ENCODE results near the gene HSPA12B. TPM values are rescaled to one million over a fixed set of nuclear protein-coding genes. Genes with fewer than 3 reads are reported as not detected.
A peak's percentile ranks its signal among the peaks of the same experiment; 100 is the strongest.
"Not testable (repeated sequence)": the region's sequence is repeated elsewhere in the genome, so short reads cannot be mapped to it uniquely, and the experiment has no call there.

HSPA12B gene
- total RNA-seq, 1 experiment from 2014 or later = 0.21 TPM

- in situ Hi-C loops (cut with HindIII; ENCODE audit: low pct_unique_long_range_greater_than_20kb, low sequenced_read_pairs) = no loop called here
- no peak for DNase-seq (ENCODE audit: low read depth, low spot score)
Observed at GRCh38 chr20:3787324-3788014, 55.0 kb downstream of the HSPA12B start.

DNA sequence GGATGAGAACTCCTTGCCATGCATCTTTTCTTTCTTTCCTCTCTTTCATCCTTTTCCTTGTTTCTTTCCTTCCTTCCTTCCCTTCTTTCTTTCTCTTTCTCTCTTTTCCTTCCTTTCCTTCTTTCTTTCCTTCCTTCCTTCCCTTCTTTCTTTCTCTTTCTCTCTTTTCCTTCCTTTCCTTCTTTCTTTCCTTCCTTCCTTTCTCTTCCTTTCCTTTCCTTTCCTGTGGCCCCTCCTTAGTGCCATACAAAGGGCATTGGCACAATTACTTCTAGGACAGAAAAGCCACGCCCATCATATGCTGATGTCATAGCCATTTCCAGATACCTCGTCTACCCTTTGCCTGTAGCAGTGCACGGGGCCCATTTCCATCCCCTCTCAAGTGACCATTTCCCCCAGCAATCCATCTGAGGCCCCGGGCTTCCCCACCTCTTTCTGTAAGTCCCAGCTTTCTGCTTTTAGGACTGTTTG, 56.2 kb downstream of the HSPA12B start:
- DNase-seq (ENCODE audit: low read depth, low spot score) = peak; percentile 78
- in situ Hi-C loops (cut with HindIII; ENCODE audit: low pct_unique_long_range_greater_than_20kb, low sequenced_read_pairs) = no loop called here

- DNase-seq (ENCODE audit: low read depth, low spot score); in situ Hi-C loops (cut with HindIII; ENCODE audit: low pct_unique_long_range_greater_than_20kb, low sequenced_read_pairs): not testable (repeated sequence)
Observed at GRCh38 chr20:3789201-3789600, 56.7 kb downstream of the HSPA12B start.

- in situ Hi-C loops (cut with HindIII; ENCODE audit: low pct_unique_long_range_greater_than_20kb, low sequenced_read_pairs); DNase-seq (ENCODE audit: low read depth, low spot score): not testable (repeated sequence)
Observed at GRCh38 chr20:3794168-3794567, 61.7 kb downstream of the HSPA12B start.

- in situ Hi-C loops (cut with HindIII; ENCODE audit: low pct_unique_long_range_greater_than_20kb, low sequenced_read_pairs) = no loop called here
- DNase-seq (ENCODE audit: low read depth, low spot score) = no peak
Observed at GRCh38 chr20:3794701-3795420, 62.4 kb downstream of the HSPA12B start.

DNA sequence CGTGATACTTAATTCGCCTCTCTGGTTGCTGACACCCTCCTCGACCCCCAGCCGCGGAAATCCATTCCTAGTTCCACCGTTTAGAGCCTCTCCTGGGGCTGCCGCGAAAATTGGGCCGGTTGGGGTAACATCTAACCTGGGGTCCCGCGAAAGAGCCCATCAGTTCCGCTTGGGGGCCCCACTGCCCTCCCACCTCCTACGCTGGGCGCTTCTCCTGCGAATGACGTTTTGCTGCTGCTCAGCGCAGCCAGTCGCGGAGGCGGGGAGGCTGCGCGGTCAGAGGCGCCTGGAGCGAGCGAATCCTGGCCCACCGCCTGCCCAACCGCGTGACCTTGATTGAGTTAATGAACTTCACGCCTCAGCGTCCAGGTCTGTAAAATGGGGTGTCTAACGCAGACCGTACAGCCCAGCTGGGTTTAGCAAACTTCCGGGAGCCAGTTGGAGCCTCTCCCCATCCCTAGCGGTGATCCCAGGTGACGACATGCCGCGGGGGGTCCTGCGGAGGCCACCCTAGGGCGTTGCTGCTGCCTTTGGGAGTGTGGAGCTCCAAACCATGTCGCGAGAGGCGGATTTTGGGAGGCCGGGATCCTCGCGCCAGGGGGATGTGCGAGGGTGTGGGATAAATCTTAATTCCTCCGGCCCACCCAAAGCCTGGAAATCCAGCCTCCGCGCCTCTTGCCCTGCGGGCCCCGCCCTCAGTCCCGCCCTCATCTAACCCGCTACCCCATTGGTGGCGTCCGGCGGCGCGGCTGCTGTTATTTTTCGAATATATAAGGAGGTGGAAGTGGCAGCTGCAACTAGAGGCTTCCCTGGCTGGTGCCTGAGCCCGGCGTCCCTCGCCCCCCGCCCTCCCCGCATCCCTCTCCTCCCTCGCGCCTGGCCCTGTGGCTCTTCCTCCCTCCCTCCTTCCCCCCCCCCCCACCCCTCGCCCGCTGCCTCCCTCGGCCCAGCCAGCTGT, 63.3 kb downstream of the HSPA12B start, which contains the start of gene CDC25B:
Gene CDC25B (plus strand): TSS at position 800 of the 958 bp plus-strand sequence. CDS start 222 bp downstream, outside the sequence.
- in situ Hi-C loops (cut with HindIII; ENCODE audit: low pct_unique_long_range_greater_than_20kb, low sequenced_read_pairs) = no loop called here
- DNase-seq (ENCODE audit: low read depth, low spot score) = peak; percentile 95

DNA sequence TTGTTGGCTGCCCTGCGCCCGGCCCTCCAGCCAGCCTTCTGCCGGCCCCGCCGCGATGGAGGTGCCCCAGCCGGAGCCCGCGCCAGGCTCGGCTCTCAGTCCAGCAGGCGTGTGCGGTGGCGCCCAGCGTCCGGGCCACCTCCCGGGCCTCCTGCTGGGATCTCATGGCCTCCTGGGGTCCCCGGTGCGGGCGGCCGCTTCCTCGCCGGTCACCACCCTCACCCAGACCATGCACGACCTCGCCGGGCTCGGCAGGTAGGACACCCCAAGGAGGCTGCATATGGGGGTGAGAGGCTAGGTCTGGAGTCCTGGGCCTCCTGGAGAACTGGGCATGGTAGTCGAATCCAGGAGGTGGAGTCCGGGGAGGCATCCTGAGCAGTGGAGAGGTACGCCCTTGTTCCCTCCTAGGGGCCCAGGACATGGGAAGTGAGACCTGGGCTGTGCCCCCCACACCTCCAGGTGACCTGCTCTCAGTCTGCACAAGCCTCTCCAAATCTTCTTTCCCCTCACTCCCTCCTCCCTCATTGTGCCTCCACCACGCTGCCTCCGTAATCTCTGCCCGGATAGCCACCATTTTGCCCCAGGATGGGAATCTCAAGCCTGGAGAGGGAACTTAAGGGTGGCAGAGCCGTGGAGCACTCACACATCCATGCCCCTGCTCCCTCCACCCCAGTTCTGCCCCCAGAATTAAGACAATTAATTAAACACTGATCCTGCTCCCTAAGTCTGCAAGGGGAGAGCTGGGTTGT, 64.2 kb downstream of the HSPA12B start:
- no peak for DNase-seq (ENCODE audit: low read depth, low spot score)
- in situ Hi-C loops (cut with HindIII; ENCODE audit: low pct_unique_long_range_greater_than_20kb, low sequenced_read_pairs) = no loop called here

DNA sequence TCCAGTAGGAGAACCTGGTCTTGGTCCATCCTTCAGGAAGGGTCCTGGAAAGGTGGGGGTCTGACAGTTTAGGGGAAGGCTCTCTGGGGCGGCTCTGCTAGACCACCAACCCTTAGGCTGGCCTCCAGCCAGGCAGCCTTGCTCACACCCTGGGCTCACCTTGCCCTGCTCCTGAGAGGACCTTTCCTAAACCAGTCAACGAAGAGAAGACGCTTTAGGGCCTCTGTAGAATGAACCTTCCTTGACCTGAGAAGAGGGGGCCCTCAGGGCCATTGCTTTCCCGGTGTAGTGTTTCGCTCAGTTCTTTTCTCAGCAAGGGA, 64.7 kb downstream of the HSPA12B start:
- no peak for DNase-seq (ENCODE audit: low read depth, low spot score)
- in situ Hi-C loops (cut with HindIII; ENCODE audit: low pct_unique_long_range_greater_than_20kb, low sequenced_read_pairs) = no loop called here

DNA sequence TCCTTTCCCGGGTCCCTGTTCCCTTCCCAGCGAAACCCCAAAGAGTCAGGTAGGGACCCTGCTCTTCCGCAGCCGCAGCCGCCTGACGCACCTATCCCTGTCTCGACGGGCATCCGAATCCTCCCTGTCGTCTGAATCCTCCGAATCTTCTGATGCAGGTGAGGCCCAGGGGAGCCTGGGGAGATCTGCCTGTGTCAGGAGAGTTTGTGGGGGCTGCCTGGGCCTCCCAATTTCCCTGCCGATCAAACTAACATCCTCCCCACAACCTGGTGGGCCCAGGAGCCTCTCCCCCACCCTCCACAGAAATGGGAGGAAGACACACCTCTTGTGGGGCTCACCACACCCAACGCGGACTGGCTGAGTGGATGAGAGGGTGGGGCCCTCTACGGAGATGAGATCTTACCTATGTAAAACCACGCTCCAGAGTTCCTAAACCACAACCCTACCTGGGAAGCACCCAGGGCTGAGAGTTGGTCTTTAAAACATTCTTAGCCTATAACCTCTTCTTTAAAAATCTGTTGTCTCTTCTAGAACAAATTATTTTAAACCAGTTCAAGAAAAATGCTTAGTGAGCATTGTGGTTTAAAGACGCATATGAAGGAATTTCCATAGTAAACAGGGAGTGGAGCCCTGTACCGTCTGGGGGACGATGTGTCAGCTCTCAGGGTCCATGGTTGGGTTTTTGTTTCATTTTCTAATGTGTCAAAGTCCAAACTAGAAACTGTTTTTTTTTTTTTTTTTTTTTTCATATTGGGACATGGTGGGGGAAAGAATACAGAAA, 65.3 kb downstream of the HSPA12B start:
- no peak for DNase-seq (ENCODE audit: low read depth, low spot score)
- in situ Hi-C loops (cut with HindIII; ENCODE audit: low pct_unique_long_range_greater_than_20kb, low sequenced_read_pairs) = no loop called here

- in situ Hi-C loops (cut with HindIII; ENCODE audit: low pct_unique_long_range_greater_than_20kb, low sequenced_read_pairs) = no loop called here
- DNase-seq (ENCODE audit: low read depth, low spot score) = no peak
Observed at GRCh38 chr20:3798373-3798768, 65.9 kb downstream of the HSPA12B start.

- in situ Hi-C loops (cut with HindIII; ENCODE audit: low pct_unique_long_range_greater_than_20kb, low sequenced_read_pairs) = no loop called here
- DNase-seq (ENCODE audit: low read depth, low spot score) = no peak
Observed at GRCh38 chr20:3798908-3799248, 66.4 kb downstream of the HSPA12B start.

DNA sequence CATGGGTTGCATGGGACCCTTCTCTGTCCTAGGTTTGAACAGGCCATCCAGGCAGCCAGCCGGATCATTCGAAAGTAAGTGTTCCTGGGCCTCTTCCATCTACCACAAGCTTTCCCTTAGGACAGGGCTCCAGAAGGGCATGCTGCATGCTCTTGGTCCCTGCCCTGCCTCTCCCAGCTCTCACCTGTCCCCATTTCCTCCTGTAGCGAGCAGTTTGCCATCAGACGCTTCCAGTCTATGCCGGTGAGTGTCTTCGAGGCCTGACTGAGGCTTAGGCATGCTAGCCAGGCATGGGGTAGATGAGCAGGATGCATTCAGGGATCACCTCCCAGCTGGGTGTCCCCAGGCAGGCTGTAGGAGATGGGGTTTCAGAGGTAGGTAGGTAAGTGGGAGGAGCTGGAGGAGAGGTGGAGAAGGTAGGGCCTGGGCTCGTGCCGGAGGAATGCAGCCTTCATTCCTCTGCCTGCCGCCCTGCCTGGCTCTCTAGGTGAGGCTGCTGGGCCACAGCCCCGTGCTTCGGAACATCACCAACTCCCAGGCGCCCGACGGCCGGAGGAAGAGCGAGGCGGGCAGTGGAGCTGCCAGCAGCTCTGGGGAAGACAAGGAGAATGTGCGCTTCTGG, 67.9 kb downstream of the HSPA12B start:
- no peak for DNase-seq (ENCODE audit: low read depth, low spot score)
- in situ Hi-C loops (cut with HindIII; ENCODE audit: low pct_unique_long_range_greater_than_20kb, low sequenced_read_pairs) = no loop called here

DNA sequence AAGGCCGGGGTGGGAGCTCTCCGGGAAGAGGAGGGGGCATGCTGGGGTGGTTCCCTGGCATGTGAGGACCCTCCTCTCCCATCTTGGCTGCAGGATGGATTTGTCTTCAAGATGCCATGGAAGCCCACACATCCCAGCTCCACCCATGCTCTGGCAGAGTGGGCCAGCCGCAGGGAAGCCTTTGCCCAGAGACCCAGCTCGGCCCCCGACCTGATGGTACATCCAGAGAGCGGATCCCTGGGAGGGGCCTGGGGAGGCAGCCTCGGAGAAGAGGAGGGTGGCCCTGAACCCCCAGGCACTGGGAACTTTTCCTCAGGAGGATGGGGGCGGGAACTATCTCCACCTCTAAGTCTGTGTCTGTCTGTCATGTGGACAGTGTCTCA, 68.4 kb downstream of the HSPA12B start:
- in situ Hi-C loops (cut with HindIII; ENCODE audit: low pct_unique_long_range_greater_than_20kb, low sequenced_read_pairs) = no loop called here
- DNase-seq (ENCODE audit: low read depth, low spot score) = no peak

DNA sequence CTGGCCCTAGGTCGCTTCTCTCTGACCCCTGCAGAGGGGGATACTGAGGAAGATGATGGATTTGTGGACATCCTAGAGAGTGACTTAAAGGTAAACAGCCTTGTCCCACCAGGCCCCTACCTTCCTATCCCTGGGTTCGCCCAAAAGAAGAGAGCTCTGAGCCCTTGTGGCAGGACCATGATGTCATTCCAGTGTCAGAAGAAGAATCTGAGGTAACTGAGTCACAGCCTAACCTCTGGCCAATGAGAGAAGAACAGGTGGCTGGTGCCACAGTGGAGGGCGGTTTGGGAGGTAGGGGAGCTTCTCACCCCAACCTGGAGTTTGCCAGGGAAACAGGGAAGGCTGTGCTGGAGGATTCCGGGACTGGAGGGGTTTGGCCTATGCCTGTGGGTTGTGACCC, 68.8 kb downstream of the HSPA12B start:
- in situ Hi-C loops (cut with HindIII; ENCODE audit: low pct_unique_long_range_greater_than_20kb, low sequenced_read_pairs) = no loop called here

DNA sequence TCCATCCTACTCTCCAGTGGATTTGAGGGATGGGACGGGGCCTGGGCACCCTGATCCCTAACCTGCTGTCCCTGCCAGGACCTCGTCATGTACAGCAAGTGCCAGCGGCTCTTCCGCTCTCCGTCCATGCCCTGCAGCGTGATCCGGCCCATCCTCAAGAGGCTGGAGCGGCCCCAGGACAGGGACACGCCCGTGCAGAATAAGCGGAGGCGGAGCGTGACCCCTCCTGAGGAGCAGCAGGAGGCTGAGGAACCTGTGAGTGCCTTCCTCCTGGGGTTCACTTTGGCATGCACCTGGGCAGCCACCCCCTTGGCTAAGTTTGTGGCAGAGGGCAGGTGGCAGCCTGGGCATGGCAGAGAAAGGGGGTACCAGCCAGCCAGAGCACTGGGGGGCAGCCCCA, 69.4 kb downstream of the HSPA12B start:
- DNase-seq (ENCODE audit: low read depth, low spot score) = no peak
- in situ Hi-C loops (cut with HindIII; ENCODE audit: low pct_unique_long_range_greater_than_20kb, low sequenced_read_pairs) = no loop called here

More for the DNA sequence above, 68.8 kb downstream of the HSPA12B start:
- DNase-seq (ENCODE audit: low read depth, low spot score) = no peak

Measured in SK-MEL-5 (cell line).